Fibroblast of lung (primary cell): Measurements from ENCODE around the gene ELK1.

Experiments
- CTCF ChIP-seq, 2 donors: IDR thresholded peaks in 1 of 2; conservative IDR thresholded peaks in 1 of 2; 1 replicate in 1 of 2; 2 replicates in 1 of 2; pipeline ENCODE4 v1.5.1; 2011 to 2012; ENCODE audit warnings: low read length in 2 of 2, control low read depth in 1 of 2, inconsistent platforms in 1 of 2, low read depth in 1 of 2, mild to moderate bottlenecking in 1 of 2
- EZH2 ChIP-seq: IDR thresholded peaks from 2 replicates; pipeline ENCODE4 v1.5.1; 2012; ENCODE audit warnings: low read length, control low read depth, mild to moderate bottlenecking; ENCODE audit errors: missing control alignments

GRCh38 chrX:47590984-47591383 lies 59.4 kb downstream of the ELK1 start:
- no peak for TF ChIP-seq CTCF (conservative IDR thresholded peaks at IDR 0.05 in 1 of 2, IDR thresholded peaks at IDR 0.05 in 1 of 2; ENCODE audit: low read depth in 1 of 2, low read length in 2 of 2)
- no peak for TF ChIP-seq EZH2
